Gastrocnemius medialis (tissue), 4 donors: ENCODE data around the gene TMEM8B.

Experiments used
- POLR2A ChIP-seq, 2 donors: fragments of 450-650 bp; IDR thresholded peaks; one replicate each; pipeline ENCODE4 v1.6.1; 2017; ENCODE audit warnings: antibody characterized with exemption in 2 of 2, mild to moderate bottlenecking in 2 of 2, moderate library complexity in 2 of 2
- TF ChIP-seq, protein P1 (sequence below), 5 experiments: fragments of 450-650 bp in 3 of 5; fragments of 200-600 bp in 2 of 5; sonication (generic) in 2 of 5; IDR thresholded peaks in 4 of 5; conservative IDR thresholded peaks in 1 of 5; 1 replicate in 4 of 5; 2 replicates in 1 of 5; pipeline ENCODE4 v1.5.1; 2016 to 2019; ENCODE audit warnings: antibody characterized with exemption in 5 of 5, mild to moderate bottlenecking in 3 of 5, moderate library complexity in 3 of 5

GRCh38 chr9:35867538-35867937 is 38.5 kb downstream of the TMEM8B start:
- no peak for TF ChIP-seq POLR2A (IDR thresholded peaks at IDR 0.05)
- TF ChIP-seq, protein P1, sequence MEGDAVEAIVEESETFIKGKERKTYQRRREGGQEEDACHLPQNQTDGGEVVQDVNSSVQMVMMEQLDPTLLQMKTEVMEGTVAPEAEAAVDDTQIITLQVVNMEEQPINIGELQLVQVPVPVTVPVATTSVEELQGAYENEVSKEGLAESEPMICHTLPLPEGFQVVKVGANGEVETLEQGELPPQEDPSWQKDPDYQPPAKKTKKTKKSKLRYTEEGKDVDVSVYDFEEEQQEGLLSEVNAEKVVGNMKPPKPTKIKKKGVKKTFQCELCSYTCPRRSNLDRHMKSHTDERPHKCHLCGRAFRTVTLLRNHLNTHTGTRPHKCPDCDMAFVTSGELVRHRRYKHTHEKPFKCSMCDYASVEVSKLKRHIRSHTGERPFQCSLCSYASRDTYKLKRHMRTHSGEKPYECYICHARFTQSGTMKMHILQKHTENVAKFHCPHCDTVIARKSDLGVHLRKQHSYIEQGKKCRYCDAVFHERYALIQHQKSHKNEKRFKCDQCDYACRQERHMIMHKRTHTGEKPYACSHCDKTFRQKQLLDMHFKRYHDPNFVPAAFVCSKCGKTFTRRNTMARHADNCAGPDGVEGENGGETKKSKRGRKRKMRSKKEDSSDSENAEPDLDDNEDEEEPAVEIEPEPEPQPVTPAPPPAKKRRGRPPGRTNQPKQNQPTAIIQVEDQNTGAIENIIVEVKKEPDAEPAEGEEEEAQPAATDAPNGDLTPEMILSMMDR (IDR thresholded peaks at IDR 0.05 in 4 of 5, conservative IDR thresholded peaks at IDR 0.05 in 1 of 5), result no peak
